Lung (tissue), 12 donors: ENCODE data around the gene PPP2R5B. TPM values are rescaled to one million over a fixed set of nuclear protein-coding genes. Genes with fewer than 3 reads are reported as not detected.

ENCODE experiments used
- ATAC-seq: fragments of 200-7000 bp; cut with Tn5 transposase; one replicate; pipeline ENCODE4 v1.9.1; 2020; ENCODE audit warnings: moderate number of reproducible peaks; ENCODE audit not compliant: insufficient read depth, low FRiP score
- DNase-seq, 3 donors: peaks; one replicate each; pipeline ENCODE4 v3.0.0-alpha.2; 2013 to 2017
- H3K27ac ChIP-seq, 2 donors: one replicate each; pipeline ENCODE4 v1.5.1; 2013; ENCODE audit warnings: mild to moderate bottlenecking in 2 of 2, moderate library complexity in 2 of 2, control low read depth in 1 of 2, inconsistent platforms in 1 of 2, low read depth in 1 of 2, low read length in 1 of 2
- H3K27me3 ChIP-seq, 3 donors: one replicate each; pipeline ENCODE4 v1.5.1; 2013; ENCODE audit warnings: low read length in 2 of 3; ENCODE audit not compliant: control insufficient read depth in 3 of 3, insufficient read depth in 3 of 3
- H3K36me3 ChIP-seq, 4 donors: one replicate each; pipeline ENCODE4 v1.5.1; 2013; ENCODE audit warnings: low read length in 4 of 4, mild to moderate bottlenecking in 1 of 4, moderate library complexity in 1 of 4; ENCODE audit not compliant: control insufficient read depth in 4 of 4, insufficient read depth in 4 of 4
- H3K4me1 ChIP-seq, 5 donors: one replicate each; pipeline ENCODE4 v1.5.1; 2013; ENCODE audit warnings: low read length in 5 of 5, mild to moderate bottlenecking in 2 of 5, moderate library complexity in 1 of 5; ENCODE audit not compliant: control insufficient read depth in 5 of 5, insufficient read depth in 5 of 5
- H3K4me3 ChIP-seq: one replicate; pipeline ENCODE4 v1.5.1; 2013; ENCODE audit warnings: mild to moderate bottlenecking, control low read depth, moderate library complexity
- H3K9ac ChIP-seq, 2 donors: one replicate each; pipeline ENCODE4 v1.5.1; 2013; ENCODE audit warnings: low read length in 2 of 2, control low read depth in 1 of 2; ENCODE audit not compliant: insufficient read depth in 1 of 2
- H3K9me3 ChIP-seq, 4 donors: one replicate each; pipeline ENCODE4 v1.5.1; 2013; ENCODE audit warnings: low read length in 3 of 4, mild to moderate bottlenecking in 1 of 4, moderate library complexity in 1 of 4; ENCODE audit not compliant: control insufficient read depth in 4 of 4, insufficient read depth in 3 of 4
- WGBS, 2 donors: extraction: QIAGEN DNeasy Blood & Tissue Kit; methylation state at CpG; one replicate each; pipeline ENCODE4 v1.1.7; 2013; 5-methylcytosine and 5-hydroxymethylcytosine counted together
- polyA plus RNA-seq, 2 donors: library from polyadenylated mRNA; stranded (reverse); fragments of 200-250 nt; gene quantifications; one replicate each; pipeline ENCODE4 v1.2.1, GENCODE V29; 2013
- total RNA-seq, 2 donors: library from RNA; depleted of rRNA in 1 of 2; stranded (reverse); fragments of >200 nt in 1 of 2; gene quantifications; one replicate each; pipeline ENCODE4 v1.2.1, GENCODE V29; 2014 to 2021
- TF ChIP-seq, protein P1 (sequence below): IDR thresholded peaks from 2 replicates; pipeline ENCODE4 v1.5.1; 2012; ENCODE audit warnings: mild to moderate bottlenecking; ENCODE audit errors: control extremely low read depth, extremely low read depth
- donor health status: control.
- donor health status: control.
- donor health status: Bipolar disorder and iron deficiency.
- donor health status: healthy.
- donor health status: DM: yes; HTN: yes; CAD: no.

The PPP2R5B gene
- total and polyA plus RNA-seq, 4 donors = 9.8 to 27.8 (median 17.3) TPM

GRCh38 chr11:64913171-64913727, 11.2 kb upstream of the PPP2R5B start:
- Histone ChIP-seq H3K36me3 (peaks cover 0 to 57% (median 11%) of the 10 kb centered on the region in 4 donors), H3K9ac (no peak overlapping the region), H3K27me3 (no peaks in the 10 kb centered on the region), H3K4me3 (no peak overlapping the region), H3K9me3 (no peaks in the 10 kb centered on the region), H3K4me1 (peaks cover 3 to 24% (median 7%) of the 10 kb centered on the region in 5 donors), H3K27ac (no peak overlapping the region)
- TF ChIP-seq, protein P1, sequence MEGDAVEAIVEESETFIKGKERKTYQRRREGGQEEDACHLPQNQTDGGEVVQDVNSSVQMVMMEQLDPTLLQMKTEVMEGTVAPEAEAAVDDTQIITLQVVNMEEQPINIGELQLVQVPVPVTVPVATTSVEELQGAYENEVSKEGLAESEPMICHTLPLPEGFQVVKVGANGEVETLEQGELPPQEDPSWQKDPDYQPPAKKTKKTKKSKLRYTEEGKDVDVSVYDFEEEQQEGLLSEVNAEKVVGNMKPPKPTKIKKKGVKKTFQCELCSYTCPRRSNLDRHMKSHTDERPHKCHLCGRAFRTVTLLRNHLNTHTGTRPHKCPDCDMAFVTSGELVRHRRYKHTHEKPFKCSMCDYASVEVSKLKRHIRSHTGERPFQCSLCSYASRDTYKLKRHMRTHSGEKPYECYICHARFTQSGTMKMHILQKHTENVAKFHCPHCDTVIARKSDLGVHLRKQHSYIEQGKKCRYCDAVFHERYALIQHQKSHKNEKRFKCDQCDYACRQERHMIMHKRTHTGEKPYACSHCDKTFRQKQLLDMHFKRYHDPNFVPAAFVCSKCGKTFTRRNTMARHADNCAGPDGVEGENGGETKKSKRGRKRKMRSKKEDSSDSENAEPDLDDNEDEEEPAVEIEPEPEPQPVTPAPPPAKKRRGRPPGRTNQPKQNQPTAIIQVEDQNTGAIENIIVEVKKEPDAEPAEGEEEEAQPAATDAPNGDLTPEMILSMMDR = no peak
- 91% methylated on average over 17 to 18 of the region's 18 CpGs for WGBS, 2 donors
- no peak for ATAC-seq
- no peak for DNase-seq

GRCh38 chr11:64914123-64914522, 10.4 kb upstream of the PPP2R5B start:
- H3K4me3 ChIP-seq = no peak overlapping the region
- H3K4me1 ChIP-seq = peaks cover 3 to 29% (median 9%) of the 10 kb centered on the region in 5 donors
- TF ChIP-seq, protein P1 = no peak
- H3K27me3 ChIP-seq = no peaks in the 10 kb centered on the region
- H3K9me3 ChIP-seq = no peaks in the 10 kb centered on the region
- 96 to 97% methylated on average over 13 to 17 of the region's 17 CpGs for WGBS, 2 donors
- no peak overlapping the region for H3K27ac ChIP-seq
- peaks cover 0 to 50% (median 11%) of the 10 kb centered on the region in 4 donors for H3K36me3 ChIP-seq
- DNase-seq = no peak
- no peak for ATAC-seq
- H3K9ac ChIP-seq = no peak overlapping the region

- Histone ChIP-seq H3K36me3 (peaks cover 0 to 37% (median 8%) of the 10 kb centered on the region in 4 donors), H3K9ac (peak overlapping the region in 1 of 2 donors; percentile 84), H3K4me1 (peaks cover 3 to 29% (median 9%) of the 10 kb centered on the region in 5 donors), H3K9me3 (no peaks in the 10 kb centered on the region), H3K27ac (peak overlapping the region in 1 of 2 donors; percentile 1), H3K27me3 (no peaks in the 10 kb centered on the region), H3K4me3 (no peak overlapping the region)
- 78 to 84% methylated on average over 7 of the region's 7 CpGs for WGBS, 2 donors
- TF ChIP-seq, protein P1 = no peak
- ATAC-seq = no peak
- peak in 1 of 3 donors; percentile 23 for DNase-seq
Measured at GRCh38 chr11:64915376-64915887, 9.1 kb upstream of the PPP2R5B start.
